Panc1 (cell line): Measurements from ENCODE around the gene NUP37. TPM values are rescaled to one million over a fixed set of nuclear protein-coding genes. Genes with fewer than 3 reads are reported as not detected.

Source experiments
- ATAC-seq: fragments of 200-7000 bp; cut with Tn5 transposase; 2 replicates; pipeline ENCODE4 v1.9.1; 2020; ENCODE audit warnings: mild to moderate bottlenecking, moderate library complexity
- BruUV-seq: library from RNA; stranded (reverse); fragments of 400-500 nt; replicated peaks from 2 replicates; lab custom pipeline; 2021; lab: Mats Ljungman, UMichigan
- CTCF ChIA-PET: fragments of 300-600 bp; sonication (Branson Sonifier 250); formaldehyde crosslinking; loops from one replicate; lab custom pipeline; 2022; ENCODE audit warnings: antibody characterized with exemption; lab: Charles Lee
- POLR2A ChIA-PET: fragments of 300-600 bp; sonication (Branson Sonifier 250); formaldehyde crosslinking; loops from one replicate; lab custom pipeline; 2022; ENCODE audit warnings: antibody characterized with exemption; lab: Charles Lee
- DNase-seq: peaks from one replicate; pipeline ENCODE4 v3.0.0-alpha.2; 2010; ENCODE audit warnings: low read depth, low spot score
- H3K27ac ChIP-seq: 2 replicates; pipeline ENCODE4 v1.5.1; 2011; ENCODE audit warnings: mild to moderate bottlenecking, low read length, inconsistent platforms
- H3K27me3 ChIP-seq: fragments of 200-500 bp; sonication (Bioruptor generic); 2 replicates; pipeline ENCODE4 v1.6.0; 2014; ENCODE audit warnings: low read length, inconsistent platforms; ENCODE audit not compliant: control insufficient read depth, insufficient read depth
- H3K36me3 ChIP-seq: fragments of 200-500 bp; sonication (Bioruptor generic); 2 replicates; pipeline ENCODE4 v1.5.1; 2014; ENCODE audit warnings: inconsistent platforms, mild to moderate bottlenecking, low read length, moderate library complexity; ENCODE audit not compliant: control insufficient read depth, insufficient read depth
- H3K4me1 ChIP-seq: 2 replicates; pipeline ENCODE4 v1.5.1; 2011; ENCODE audit warnings: inconsistent platforms, mild to moderate bottlenecking, low read length, moderate library complexity; ENCODE audit not compliant: control insufficient read depth, insufficient read depth
- H3K4me3 ChIP-seq, 2 experiments: 2 replicates each; pipeline ENCODE4 v1.5.1; 2011 to 2012; ENCODE audit warnings: low read depth in 2 of 2, low read length in 2 of 2, mild to moderate bottlenecking in 2 of 2, inconsistent platforms in 1 of 2, moderate library complexity in 1 of 2
- H3K9me3 ChIP-seq: fragments of 200-500 bp; sonication (Bioruptor generic); 2 replicates; pipeline ENCODE4 v1.5.1; 2014; ENCODE audit warnings: low read depth, mild to moderate bottlenecking, inconsistent platforms, low read length, moderate library complexity; ENCODE audit not compliant: control insufficient read depth, insufficient read depth
- CTCF ChIP-seq: fragments of 450-650 bp; IDR thresholded peaks from 2 replicates; pipeline ENCODE4 v1.5.1; 2017; ENCODE audit warnings: mild to moderate bottlenecking
- POLR2AphosphoS5 ChIP-seq: IDR thresholded peaks from 2 replicates; pipeline ENCODE4 v1.6.1; 2012; ENCODE audit warnings: mild to moderate bottlenecking, low read depth, low read length, moderate library complexity
- REST ChIP-seq, 2 experiments: IDR thresholded peaks; 2 replicates each; pipeline ENCODE4 v1.6.1; 2011 to 2012; ENCODE audit warnings: low read depth in 2 of 2, control low read depth in 1 of 2, low read length in 1 of 2, mild to moderate bottlenecking in 1 of 2, moderate library complexity in 1 of 2; ENCODE audit not compliant: insufficient read depth in 1 of 2
- SIN3A ChIP-seq: IDR thresholded peaks from 2 replicates; pipeline ENCODE4 v1.6.1; 2012; ENCODE audit warnings: low read depth, mild to moderate bottlenecking, low read length, moderate library complexity, borderline replicate concordance; ENCODE audit not compliant: insufficient read depth
- TCF7L2 ChIP-seq: IDR thresholded peaks from 2 replicates; pipeline ENCODE4 v1.6.1; 2011; ENCODE audit warnings: mild to moderate bottlenecking, low read depth, low read length, inconsistent platforms
- in situ Hi-C: cut with HindIII; loops from 2 replicates; pipeline ENCODE4 v1.10.0; 2016; ENCODE audit warnings: low sequenced_read_pairs, low pct_unique_long_range_greater_than_20kb
- intact Hi-C: fragments of 100-400 bp; cut with micrococcal nuclease; formaldehyde crosslinking; loops from one replicate; pipeline ENCODE4 v1.10.0; 2022; ENCODE audit not compliant: unreplicated experiment
- total RNA-seq: library from RNA; stranded (reverse); gene quantifications from one replicate; pipeline ENCODE4 v1.2.1, GENCODE V29; 2021; ENCODE audit not compliant: unreplicated experiment

The NUP37 gene
- total RNA-seq, 1 experiment from 2014 or later, result 47.7 TPM

- no peaks in the 10 kb centered on the region for H3K4me1 ChIP-seq
- no TSS peak for BruUV-seq
- no peak overlapping the region for H3K4me3 ChIP-seq
- CTCF ChIA-PET, result no interaction called here
- no peak overlapping the region for H3K27ac ChIP-seq
- no peak for ATAC-seq
- POLR2A ChIA-PET, result no interaction called here
- DNase-seq, result no peak
- no peak for TF ChIP-seq POLR2AphosphoS5
- TF ChIP-seq TCF7L2, result no peak
- no peak for TF ChIP-seq REST (IDR thresholded peaks at IDR 0.05; ENCODE audit: insufficient read depth in 1 of 2, low read depth in 2 of 2, low read length in 1 of 2)
- no peak for TF ChIP-seq CTCF
- no peak for TF ChIP-seq SIN3A
- H3K36me3 ChIP-seq, result no peaks in the 10 kb centered on the region
- intact Hi-C loops, result no loop called here
- in situ Hi-C loops, result no loop called here
- no peaks in the 10 kb centered on the region for H3K9me3 ChIP-seq
- no peaks in the 10 kb centered on the region for H3K27me3 ChIP-seq
Measured at GRCh38 chr12:102053062-102053349, 66.9 kb downstream of the NUP37 start.

- CTCF ChIA-PET, result no interaction called here
Measured at GRCh38 chr12:102052192-102053061, 67.5 kb downstream of the NUP37 start.

More at GRCh38 chr12:102052192-102053061, 67.5 kb downstream of the NUP37 start:
- Histone ChIP-seq H3K36me3 (no peaks in the 10 kb centered on the region; the same call in 1 of the 2 replicates), H3K27ac (no peak overlapping the region), H3K9me3 (no peaks in the 10 kb centered on the region), H3K27me3 (no peaks in the 10 kb centered on the region), H3K4me1 (no peaks in the 10 kb centered on the region), H3K4me3 (no peak overlapping the region)
- intact Hi-C loops (no loop called here), in situ Hi-C loops (no loop called here)
- no peak for DNase-seq
- POLR2A ChIA-PET, result interaction anchor here (0.5 kb wide), 1 partner anchor 715 kb away, joined by 3 read pairs; no protein-coding TSS in a partner anchor
- no peak for TF ChIP-seq SIN3A
- no peak for TF ChIP-seq CTCF
- TF ChIP-seq POLR2AphosphoS5, result no peak
- TF ChIP-seq TCF7L2, result no peak
- TF ChIP-seq REST (IDR thresholded peaks at IDR 0.05; ENCODE audit: insufficient read depth in 1 of 2, low read depth in 2 of 2, low read length in 1 of 2), result no peak
- no TSS peak for BruUV-seq
- ATAC-seq, result no peak
